A549 (cell line): ENCODE measurements around the gene ATN1. TPM values are rescaled to one million over a fixed set of nuclear protein-coding genes. Genes with fewer than 3 reads are reported as not detected.
"Not testable (repeated sequence)": the region's sequence is repeated elsewhere in the genome, so short reads cannot be mapped to it uniquely, and the experiment has no call there.

Experiments
- ATAC-seq, 2 experiments: fragments of 200-7000 bp in 1 of 2; fragments of >200 bp in 1 of 2; cut with Nextera tagmentation in 1 of 2; cut with Tn5 transposase in 1 of 2; 3 replicates each; pipeline versions ENCODE4 v1.8.0 to v1.9.1; 2018 to 2020; ENCODE audit warnings: mild to moderate bottlenecking in 1 of 2, moderate library complexity in 1 of 2
- CTCF ChIA-PET: fragments of 300-600 bp; sonication (Branson Sonifier 250); formaldehyde crosslinking; extraction: SDS; loops from one replicate; lab custom pipeline; 2021; ENCODE audit warnings: antibody characterized with exemption, inconsistent platforms; lab: Yijun Ruan, JAX
- POLR2A ChIA-PET: fragments of 350-600 bp; formaldehyde crosslinking; extraction: SDS; loops from one replicate; lab custom pipeline; 2021; ENCODE audit warnings: antibody characterized with exemption, inconsistent platforms; lab: Yijun Ruan, JAX
- DNase-seq, 2 experiments: peaks; one replicate each; pipeline versions ENCODE4 v3.0.0 to v3.0.0-alpha.2; 2011 to 2016; ENCODE audit warnings: low read depth in 1 of 2, low spot score in 1 of 2
- FAIRE-seq: peaks from 2 replicates; lab custom pipeline; 2011; peaks lifted over from hg19 to GRCh38; lab: Jason Lieb, UNC
- H3K27ac ChIP-seq, 2 experiments: fragments of >200 bp; sonication (Bioruptor Twin); formaldehyde crosslinking; 3 replicates each; pipeline ENCODE4 v1.5.1; 2016 to 2017
- H3K4me1 ChIP-seq: fragments of >200 bp; sonication (Bioruptor Twin); formaldehyde crosslinking; 3 replicates; pipeline ENCODE4 v1.6.1; 2016
- H3K4me2 ChIP-seq: fragments of >200 bp; sonication (Bioruptor Twin); formaldehyde crosslinking; 3 replicates; pipeline ENCODE4 v1.6.1; 2016
- H3K4me3 ChIP-seq: fragments of >200 bp; sonication (Bioruptor Twin); formaldehyde crosslinking; 3 replicates; pipeline ENCODE4 v1.5.1; 2016
- H3K9me3 ChIP-seq: fragments of >200 bp; sonication (Bioruptor Twin); formaldehyde crosslinking; 3 replicates; pipeline ENCODE4 v1.6.1; 2016
- BHLHE40 ChIP-seq: IDR thresholded peaks from 2 replicates; pipeline ENCODE4 v1.6.1; 2012; ENCODE audit warnings: low read depth, low read length, inconsistent platforms
- CBX2 ChIP-seq: fragments of 200-600 bp; sonication (generic); IDR thresholded peaks from 2 replicates; pipeline ENCODE4 v1.6.1; 2016; ENCODE audit warnings: low read depth, mild to moderate bottlenecking, borderline replicate concordance
- CBX8 ChIP-seq: fragments of 200-600 bp; sonication (generic); IDR thresholded peaks from 2 replicates; pipeline ENCODE4 v1.6.1; 2016
- CEBPB ChIP-seq, 2 experiments: fragments of >200 bp in 1 of 2; sonication (Bioruptor Twin) in 1 of 2; formaldehyde crosslinking in 1 of 2; IDR thresholded peaks; 2 replicates each; pipeline ENCODE4 v1.6.1; 2012 to 2016
- CHD2 ChIP-seq: fragments of 150-350 bp; IDR thresholded peaks from 2 replicates; pipeline ENCODE4 v1.6.1; 2014; ENCODE audit warnings: low read length; ENCODE audit not compliant: partially characterized antibody
- CHD4 ChIP-seq: fragments of 200-600 bp; sonication (generic); IDR thresholded peaks from 2 replicates; pipeline ENCODE4 v1.6.1; 2016; ENCODE audit warnings: antibody characterized with exemption, mild to moderate bottlenecking, borderline replicate concordance
- EHF ChIP-seq: fragments of 250-450 bp; sonication (Bioruptor Pico); IDR thresholded peaks from 2 replicates; pipeline ENCODE4 v1.5.0; 2020; ENCODE audit warnings: mild to moderate bottlenecking
- ESRRA ChIP-seq: fragments of 150-350 bp; IDR thresholded peaks from 2 replicates; pipeline ENCODE4 v1.6.1; 2014; ENCODE audit warnings: mild to moderate bottlenecking, low read length, borderline replicate concordance
- FOSL2 ChIP-seq, 2 experiments: fragments of 450-650 bp in 1 of 2; fragments of >200 bp in 1 of 2; sonication (Bioruptor Twin) in 1 of 2; formaldehyde crosslinking; IDR thresholded peaks; 2 replicates each; pipeline versions ENCODE4 v1.5.0 to v1.6.1; 2016 to 2020; ENCODE audit warnings: mild to moderate bottlenecking in 1 of 2, moderate library complexity in 1 of 2
- HOXA7 ChIP-seq: fragments of 250-450 bp; sonication (Bioruptor Pico); IDR thresholded peaks from 2 replicates; pipeline ENCODE4 v1.5.0; 2020; ENCODE audit warnings: mild to moderate bottlenecking, moderate library complexity
- JUNB ChIP-seq: fragments of >200 bp; sonication (Bioruptor Twin); formaldehyde crosslinking; IDR thresholded peaks from 2 replicates; pipeline ENCODE4 v1.6.1; 2016
- KDM5A ChIP-seq: fragments of 200-600 bp; sonication (generic); IDR thresholded peaks from 2 replicates; pipeline ENCODE4 v1.6.1; 2016; ENCODE audit warnings: antibody characterized with exemption, mild to moderate bottlenecking
- MYC ChIP-seq: IDR thresholded peaks from 2 replicates; pipeline ENCODE4 v1.6.1; 2012; ENCODE audit warnings: mild to moderate bottlenecking, inconsistent platforms, low read length, improper control_type of control experiment, borderline replicate concordance
- NFE2L2 ChIP-seq: fragments of 150-350 bp; conservative IDR thresholded peaks from 2 replicates; pipeline ENCODE4 v1.6.1; 2014; ENCODE audit warnings: low read length
- NR3C1 ChIP-seq: fragments of >200 bp; sonication (Bioruptor Twin); formaldehyde crosslinking; IDR thresholded peaks from 3 replicates; pipeline ENCODE4 v1.6.1; 2017
- POLR2A ChIP-seq: IDR thresholded peaks from 2 replicates; pipeline ENCODE4 v1.6.1; 2012; ENCODE audit warnings: mild to moderate bottlenecking, low read length
- RCOR1 ChIP-seq: fragments of 150-350 bp; IDR thresholded peaks from 2 replicates; pipeline ENCODE4 v1.6.1; 2014; ENCODE audit warnings: antibody characterized with exemption, low read length, low read depth
- TFCP2L1 ChIP-seq: fragments of 250-450 bp; sonication (Bioruptor Pico); IDR thresholded peaks from 2 replicates; pipeline ENCODE4 v1.5.0; 2021; ENCODE audit warnings: mild to moderate bottlenecking
- TP53 ChIP-seq: fragments of 250-450 bp; sonication (Bioruptor Pico); IDR thresholded peaks from 2 replicates; pipeline ENCODE4 v1.5.0; 2021; ENCODE audit warnings: mild to moderate bottlenecking, moderate library complexity
- ZFP36 ChIP-seq: fragments of 450-650 bp; IDR thresholded peaks from 2 replicates; pipeline ENCODE4 v1.6.1; 2014; ENCODE audit warnings: borderline replicate concordance; ENCODE audit not compliant: partially characterized antibody
- ZNF302 ChIP-seq: fragments of 250-450 bp; sonication (Bioruptor Pico); IDR thresholded peaks from 2 replicates; pipeline ENCODE4 v1.9.0; 2021; ENCODE audit warnings: inconsistent platforms, mild to moderate bottlenecking, moderate library complexity
- WGBS: methylation state at CpG from one replicate; pipeline ENCODE4 v1.1.6; 2017; ENCODE audit errors: missing lambda C conversion rate; 5-methylcytosine and 5-hydroxymethylcytosine counted together
- polyA plus RNA-seq, 4 experiments: library from polyadenylated mRNA; depleted of rRNA in 3 of 4; stranded (reverse); fragments of >200 nt; fragmentation: RNase III in 1 of 4; extraction: RNeasy Plus Mini Kit Qiagen cat#74134 plus additional on column Dnase treatment in 1 of 4; gene quantifications; 2 replicates in 3 of 4; 3 replicates in 1 of 4; pipeline ENCODE4 v1.2.3, GENCODE V29; 2011 to 2017
- TF ChIP-seq, protein P1 (sequence below): fragments of 150-350 bp; IDR thresholded peaks from 2 replicates; pipeline ENCODE4 v1.6.1; 2014; ENCODE audit warnings: low read depth, mild to moderate bottlenecking, low read length
- TF ChIP-seq, protein P2 (sequence below): fragments of 250-450 bp; sonication (Bioruptor Pico); IDR thresholded peaks from 2 replicates; pipeline ENCODE4 v1.5.0; 2020; ENCODE audit warnings: low read depth, mild to moderate bottlenecking, moderate library complexity
- TF ChIP-seq, protein P3 (sequence below): IDR thresholded peaks from 2 replicates; pipeline ENCODE4 v1.6.1; 2012
- TF ChIP-seq, protein P4 (sequence below): fragments of 450-650 bp; IDR thresholded peaks from 2 replicates; pipeline ENCODE4 v1.6.1; 2014; ENCODE audit warnings: antibody characterized with exemption

The ATN1 gene
- polyA plus RNA-seq, 2 of the 4 experiments (the other 2 are of a cell fraction), result 11.3 to 51.6 TPM

DNA sequence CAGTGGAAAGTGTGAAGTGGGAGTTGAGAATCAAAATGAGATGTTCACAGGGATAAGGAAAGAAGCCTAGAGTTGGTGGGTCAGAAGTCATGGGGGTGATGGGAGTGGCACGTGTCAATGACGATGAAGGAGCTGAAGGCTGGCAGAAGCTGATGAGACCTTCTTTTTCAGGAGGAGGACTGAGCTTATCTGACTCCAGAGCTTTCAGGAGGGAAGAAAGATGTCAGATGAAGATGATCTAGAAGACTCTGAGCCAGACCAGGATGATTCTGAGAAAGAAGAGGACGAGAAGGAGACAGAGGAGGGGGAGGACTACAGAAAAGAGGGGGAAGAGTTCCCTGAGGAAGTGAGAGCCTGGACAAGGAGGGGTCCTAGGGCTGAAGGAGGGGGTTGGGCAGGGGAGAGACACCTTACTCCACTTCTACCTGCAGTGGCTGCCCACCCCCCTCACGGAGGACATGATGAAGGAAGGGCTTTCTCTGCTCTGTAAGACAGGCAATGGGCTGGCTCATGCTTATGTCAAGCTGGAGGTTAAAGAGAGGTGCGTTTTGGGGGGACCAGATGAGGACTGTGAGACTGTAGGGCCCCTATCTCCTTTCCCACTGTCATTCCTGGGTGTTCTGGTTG lies 22.2 kb upstream of the ATN1 start:
- 62% methylated on average over 5 of the region's 5 CpGs for WGBS

DNA sequence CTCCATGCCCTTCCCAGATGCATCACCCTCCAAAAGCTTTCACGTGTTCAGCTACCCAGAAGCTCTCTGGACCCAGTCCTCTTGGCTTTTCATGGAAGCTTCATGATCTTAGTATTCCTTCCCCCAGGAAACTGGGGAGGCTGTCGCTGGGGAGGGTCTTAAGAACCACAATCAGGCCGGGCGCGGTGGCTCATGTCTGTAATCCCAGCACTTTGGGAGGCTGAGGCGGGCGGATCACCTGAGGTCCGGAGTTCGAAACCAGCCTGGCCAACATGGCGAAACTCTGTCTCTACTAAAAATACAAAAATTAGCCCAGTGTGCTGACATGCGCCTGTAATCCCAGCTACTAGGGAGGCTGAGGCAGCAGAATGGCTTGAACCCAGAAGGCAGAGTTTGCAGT lies 19.6 kb upstream of the ATN1 start:
- ChIA-PET POLR2A (interaction anchor here (0.5 to 1.4 kb wide), 2 partner anchors 27 to 36 kb away, joined by 4 to 6 read pairs; partner anchors contain the start of genes C12orf57 and RNU7-1), CTCF (interaction anchor here (1.2 to 22.2 kb wide), 4 partner anchors 9 to 37 kb away, joined by 4 to 232 read pairs (median 78); partner anchors contain the start of genes SPSB2 and TPI1)
- not testable (repeated sequence) for H3K4me2 ChIP-seq, FAIRE-seq, H3K27ac ChIP-seq, H3K4me3 ChIP-seq, ATAC-seq, H3K9me3 ChIP-seq, DNase-seq
- peaks cover 11% of the 10 kb centered on the region; the same call in 2 of the 3 replicates for H3K4me1 ChIP-seq
- WGBS, result 97% methylated on average over 11 of the region's 11 CpGs

More for the DNA sequence above, 22.2 kb upstream of the ATN1 start:
- ATAC-seq (no peak), DNase-seq (no peak), FAIRE-seq (no peak)
- CTCF ChIA-PET, result interaction anchor here (1.1 to 22.2 kb wide), 6 partner anchors 14 to 208 kb away, joined by 3 to 232 read pairs (median 36); partner anchors contain the start of genes SPSB2 and TPI1
- Histone ChIP-seq H3K27ac (peak overlapping the region; percentile 82 to 91), H3K4me3 (peak overlapping the region; percentile 78), H3K4me1 (peaks cover 11% of the 10 kb centered on the region; the same call in 2 of the 3 replicates), H3K4me2 (peak overlapping the region; percentile 95), H3K9me3 (no peaks in the 10 kb centered on the region)
- TF ChIP-seq CHD2 (no peak), CBX2 (no peak), KDM5A (no peak), RCOR1 (no peak), MYC (no peak), TP53 (no peak), HOXA7 (no peak), POLR2A (no peak), NFE2L2 (no peak), CBX8 (no peak), EHF (no peak)
- TF ChIP-seq, protein P1, sequence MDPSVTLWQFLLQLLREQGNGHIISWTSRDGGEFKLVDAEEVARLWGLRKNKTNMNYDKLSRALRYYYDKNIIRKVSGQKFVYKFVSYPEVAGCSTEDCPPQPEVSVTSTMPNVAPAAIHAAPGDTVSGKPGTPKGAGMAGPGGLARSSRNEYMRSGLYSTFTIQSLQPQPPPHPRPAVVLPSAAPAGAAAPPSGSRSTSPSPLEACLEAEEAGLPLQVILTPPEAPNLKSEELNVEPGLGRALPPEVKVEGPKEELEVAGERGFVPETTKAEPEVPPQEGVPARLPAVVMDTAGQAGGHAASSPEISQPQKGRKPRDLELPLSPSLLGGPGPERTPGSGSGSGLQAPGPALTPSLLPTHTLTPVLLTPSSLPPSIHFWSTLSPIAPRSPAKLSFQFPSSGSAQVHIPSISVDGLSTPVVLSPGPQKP, result no peak
- POLR2A ChIA-PET, result interaction anchor here (0.7 to 1.5 kb wide), 6 partner anchors 9 to 216 kb away, joined by 3 to 6 read pairs (median 4); partner anchors contain the start of genes C12orf57, ENO2, RNU7-1 and SPSB2

DNA sequence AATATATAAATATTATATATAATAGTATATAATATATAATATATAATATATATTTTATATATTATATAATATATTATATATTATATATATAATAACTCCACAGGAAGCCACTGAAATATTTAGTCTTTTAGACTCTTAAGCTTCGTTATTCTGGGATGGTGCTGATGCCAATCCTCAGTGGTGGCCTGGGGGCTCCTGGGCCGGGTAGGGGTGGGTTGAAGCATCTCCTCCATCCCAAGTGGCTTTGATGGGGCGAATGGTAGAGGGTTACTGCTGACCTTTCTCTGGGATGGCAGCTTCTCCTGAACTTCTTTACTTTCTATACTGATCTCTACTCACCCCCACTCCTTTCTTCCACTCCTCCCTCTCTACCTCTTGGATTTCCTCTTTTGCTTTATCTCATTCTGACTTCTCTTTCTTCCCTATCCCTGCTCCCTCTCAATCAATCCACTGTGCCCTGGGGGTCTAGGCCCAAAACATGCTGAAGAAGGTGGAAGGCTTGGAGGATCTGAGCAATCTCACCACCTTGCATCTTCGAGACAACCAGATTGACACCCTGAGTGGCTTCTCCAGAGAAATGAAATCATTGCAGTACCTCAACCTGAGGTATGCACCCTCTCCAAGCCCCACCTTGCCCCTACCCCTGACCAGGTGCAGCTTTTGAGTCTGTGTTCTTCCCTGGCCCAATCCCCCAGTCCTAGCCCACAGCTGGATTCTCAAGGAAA lies 18.2 kb upstream of the ATN1 start:
- CTCF ChIA-PET, result interaction anchor here (0.6 to 22.2 kb wide), 6 partner anchors 10 to 198 kb away, joined by 3 to 232 read pairs (median 35); partner anchors contain the start of genes SPSB2 and TPI1

More for the DNA sequence above, 18.2 kb upstream of the ATN1 start:
- DNase-seq, result no peak
- POLR2A ChIA-PET, result interaction anchor here (1.4 kb wide), 1 partner anchor 34 kb away, joined by 6 read pairs; the partner anchor contains the start of genes C12orf57 and RNU7-1
- no peaks in the 10 kb centered on the region for H3K9me3 ChIP-seq
- no peak overlapping the region for H3K27ac ChIP-seq
- H3K4me2 ChIP-seq, result no peak overlapping the region
- no peak for FAIRE-seq
- H3K4me3 ChIP-seq, result no peak overlapping the region
- 81% methylated on average over 4 of the region's 4 CpGs for WGBS
- no peak for ATAC-seq
- TF ChIP-seq ESRRA (no peak), CBX2 (no peak), FOSL2 (IDR thresholded peaks at IDR 0.05) (no peak), FOSL2 (CRISPR knock-in tag; IDR thresholded peaks at IDR 0.05) (no peak), CEBPB (IDR thresholded peaks at IDR 0.05) (no peak), BHLHE40 (no peak), MYC (no peak), ZFP36 (no peak), NR3C1 (no peak), JUNB (no peak), TP53 (no peak), CHD4 (no peak), RCOR1 (no peak), TFCP2L1 (CRISPR knock-in tag) (no peak), ZNF302 (CRISPR knock-in tag) (no peak)
- TF ChIP-seq, protein P2, sequence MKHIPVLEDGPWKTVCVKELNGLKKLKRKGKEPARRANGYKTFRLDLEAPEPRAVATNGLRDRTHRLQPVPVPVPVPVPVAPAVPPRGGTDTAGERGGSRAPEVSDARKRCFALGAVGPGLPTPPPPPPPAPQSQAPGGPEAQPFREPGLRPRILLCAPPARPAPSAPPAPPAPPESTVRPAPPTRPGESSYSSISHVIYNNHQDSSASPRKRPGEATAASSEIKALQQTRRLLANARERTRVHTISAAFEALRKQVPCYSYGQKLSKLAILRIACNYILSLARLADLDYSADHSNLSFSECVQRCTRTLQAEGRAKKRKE (CRISPR knock-in tag), result no peak
- TF ChIP-seq, protein P3, sequence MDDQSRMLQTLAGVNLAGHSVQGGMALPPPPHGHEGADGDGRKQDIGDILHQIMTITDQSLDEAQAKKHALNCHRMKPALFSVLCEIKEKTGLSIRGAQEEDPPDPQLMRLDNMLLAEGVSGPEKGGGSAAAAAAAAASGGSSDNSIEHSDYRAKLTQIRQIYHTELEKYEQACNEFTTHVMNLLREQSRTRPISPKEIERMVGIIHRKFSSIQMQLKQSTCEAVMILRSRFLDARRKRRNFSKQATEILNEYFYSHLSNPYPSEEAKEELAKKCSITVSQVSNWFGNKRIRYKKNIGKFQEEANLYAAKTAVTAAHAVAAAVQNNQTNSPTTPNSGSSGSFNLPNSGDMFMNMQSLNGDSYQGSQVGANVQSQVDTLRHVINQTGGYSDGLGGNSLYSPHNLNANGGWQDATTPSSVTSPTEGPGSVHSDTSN, result no peak
- TF ChIP-seq, protein P4, sequence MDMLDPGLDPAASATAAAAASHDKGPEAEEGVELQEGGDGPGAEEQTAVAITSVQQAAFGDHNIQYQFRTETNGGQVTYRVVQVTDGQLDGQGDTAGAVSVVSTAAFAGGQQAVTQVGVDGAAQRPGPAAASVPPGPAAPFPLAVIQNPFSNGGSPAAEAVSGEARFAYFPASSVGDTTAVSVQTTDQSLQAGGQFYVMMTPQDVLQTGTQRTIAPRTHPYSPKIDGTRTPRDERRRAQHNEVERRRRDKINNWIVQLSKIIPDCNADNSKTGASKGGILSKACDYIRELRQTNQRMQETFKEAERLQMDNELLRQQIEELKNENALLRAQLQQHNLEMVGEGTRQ, result no peak
- peaks cover 12% of the 10 kb centered on the region for H3K4me1 ChIP-seq
